B cell (primary cell): ENCODE results near the gene LYST.

Experiments used
- CTCF ChIP-seq: fragments of 200-600 bp; IDR thresholded peaks from one replicate; pipeline ENCODE4 v1.8.0; 2022; ENCODE audit warnings: antibody characterized with exemption, mild to moderate bottlenecking
- EZH2 ChIP-seq: IDR thresholded peaks from 2 replicates; pipeline ENCODE4 v1.6.1; 2012; ENCODE audit warnings: borderline replicate concordance, low read depth, mild to moderate bottlenecking, moderate library complexity, low read length; ENCODE audit not compliant: insufficient read depth, poor library complexity, severe bottlenecking

GRCh38 chr1:235643837-235644692 is 222.6 kb downstream of the LYST start:
- TF ChIP-seq CTCF = no peak
- no peak for TF ChIP-seq EZH2
